Right lobe of liver (tissue), 4 donors: Measurements from ENCODE around the gene NDUFC1.

ENCODE experiments used
- POLR2A ChIP-seq: fragments of 450-650 bp; IDR thresholded peaks from one replicate; pipeline ENCODE4 v1.6.1; 2017; ENCODE audit warnings: antibody characterized with exemption, mild to moderate bottlenecking
- TF ChIP-seq, protein P1 (sequence below), 4 donors: fragments of 200-600 bp in 3 of 4; fragments of 450-650 bp in 1 of 4; IDR thresholded peaks; one replicate each; pipeline versions ENCODE4 v1.5.1 to v1.8.0; 2016 to 2022; ENCODE audit warnings: antibody characterized with exemption in 4 of 4, mild to moderate bottlenecking in 2 of 4
- donor health status: DM: no; HTN: no; CAD: no.
- donor health status: DM: no; HTN: no; CAD: no.
- donor health status: DM: no; HTN: yes; CAD: no.

- TF ChIP-seq, protein P1, sequence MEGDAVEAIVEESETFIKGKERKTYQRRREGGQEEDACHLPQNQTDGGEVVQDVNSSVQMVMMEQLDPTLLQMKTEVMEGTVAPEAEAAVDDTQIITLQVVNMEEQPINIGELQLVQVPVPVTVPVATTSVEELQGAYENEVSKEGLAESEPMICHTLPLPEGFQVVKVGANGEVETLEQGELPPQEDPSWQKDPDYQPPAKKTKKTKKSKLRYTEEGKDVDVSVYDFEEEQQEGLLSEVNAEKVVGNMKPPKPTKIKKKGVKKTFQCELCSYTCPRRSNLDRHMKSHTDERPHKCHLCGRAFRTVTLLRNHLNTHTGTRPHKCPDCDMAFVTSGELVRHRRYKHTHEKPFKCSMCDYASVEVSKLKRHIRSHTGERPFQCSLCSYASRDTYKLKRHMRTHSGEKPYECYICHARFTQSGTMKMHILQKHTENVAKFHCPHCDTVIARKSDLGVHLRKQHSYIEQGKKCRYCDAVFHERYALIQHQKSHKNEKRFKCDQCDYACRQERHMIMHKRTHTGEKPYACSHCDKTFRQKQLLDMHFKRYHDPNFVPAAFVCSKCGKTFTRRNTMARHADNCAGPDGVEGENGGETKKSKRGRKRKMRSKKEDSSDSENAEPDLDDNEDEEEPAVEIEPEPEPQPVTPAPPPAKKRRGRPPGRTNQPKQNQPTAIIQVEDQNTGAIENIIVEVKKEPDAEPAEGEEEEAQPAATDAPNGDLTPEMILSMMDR (IDR thresholded peaks at IDR 0.05) = no peak
- no peak for TF ChIP-seq POLR2A
These were observed 48.6 kb downstream of the NDUFC1 start for GRCh38 chr4:139253713-139254112.
